ENCODE measurements around the gene FGF14. TPM values are rescaled to one million over a fixed set of nuclear protein-coding genes. Genes with fewer than 3 reads are reported as not detected.

The FGF14 gene
- total RNA-seq, 3 donors from 2014 or later: 0.43 to 2.5 (median 0.70) TPM

DNA sequence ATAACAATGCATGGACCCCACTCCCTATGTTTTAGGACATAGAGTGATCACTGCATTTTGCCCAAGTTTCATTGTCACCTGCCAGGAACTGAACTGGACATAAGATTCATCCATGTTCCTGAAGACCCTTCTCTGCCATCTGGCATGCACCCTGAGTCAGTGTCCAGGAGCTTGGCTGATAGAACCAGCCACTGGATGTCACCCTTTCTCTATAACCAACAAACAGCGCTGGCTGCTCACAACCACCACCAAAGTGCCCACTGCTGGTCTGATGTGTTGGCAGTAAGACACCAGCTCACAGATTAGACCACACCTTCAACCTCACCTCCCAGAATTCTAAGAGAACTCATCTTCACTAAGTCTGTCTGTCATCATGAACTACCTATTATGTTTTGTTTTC lies 616.0 kb downstream of the FGF14 start:
- intact Hi-C loops (cut with DNase I, micrococcal nuclease): no loop called here
- Histone ChIP-seq H3K4me3 (no peak overlapping the region), H3K4me1 (ENCODE audit: low read depth) (no peaks in the 10 kb centered on the region), H3K36me3 (ENCODE audit: low read depth) (no peaks in the 10 kb centered on the region), H3K9me3 (no peaks in the 10 kb centered on the region)
- TF ChIP-seq, protein P1, sequence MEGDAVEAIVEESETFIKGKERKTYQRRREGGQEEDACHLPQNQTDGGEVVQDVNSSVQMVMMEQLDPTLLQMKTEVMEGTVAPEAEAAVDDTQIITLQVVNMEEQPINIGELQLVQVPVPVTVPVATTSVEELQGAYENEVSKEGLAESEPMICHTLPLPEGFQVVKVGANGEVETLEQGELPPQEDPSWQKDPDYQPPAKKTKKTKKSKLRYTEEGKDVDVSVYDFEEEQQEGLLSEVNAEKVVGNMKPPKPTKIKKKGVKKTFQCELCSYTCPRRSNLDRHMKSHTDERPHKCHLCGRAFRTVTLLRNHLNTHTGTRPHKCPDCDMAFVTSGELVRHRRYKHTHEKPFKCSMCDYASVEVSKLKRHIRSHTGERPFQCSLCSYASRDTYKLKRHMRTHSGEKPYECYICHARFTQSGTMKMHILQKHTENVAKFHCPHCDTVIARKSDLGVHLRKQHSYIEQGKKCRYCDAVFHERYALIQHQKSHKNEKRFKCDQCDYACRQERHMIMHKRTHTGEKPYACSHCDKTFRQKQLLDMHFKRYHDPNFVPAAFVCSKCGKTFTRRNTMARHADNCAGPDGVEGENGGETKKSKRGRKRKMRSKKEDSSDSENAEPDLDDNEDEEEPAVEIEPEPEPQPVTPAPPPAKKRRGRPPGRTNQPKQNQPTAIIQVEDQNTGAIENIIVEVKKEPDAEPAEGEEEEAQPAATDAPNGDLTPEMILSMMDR (IDR thresholded peaks at IDR 0.05): no peak
- no peak for DNase-seq
- ATAC-seq: no peak

DNA sequence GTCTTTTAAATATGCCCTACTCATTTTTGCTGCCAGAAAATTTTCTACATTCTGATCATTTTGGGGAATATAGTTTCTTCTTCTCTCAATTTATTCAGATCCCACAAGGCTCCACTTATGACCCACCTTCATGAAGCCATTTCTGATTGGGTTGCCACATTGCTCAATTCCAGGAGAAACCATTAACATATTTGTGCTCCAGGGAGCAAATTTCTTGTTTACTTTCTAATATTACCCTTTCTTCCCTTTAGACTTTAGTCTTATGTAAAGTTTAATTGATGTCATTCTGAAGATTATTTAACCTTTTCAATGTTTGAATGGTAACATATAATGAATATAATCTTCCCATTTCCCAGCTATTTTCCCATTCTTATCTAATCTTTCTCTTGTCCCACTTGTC lies 617.5 kb downstream of the FGF14 start:
- no peaks in the 10 kb centered on the region for H3K9me3 ChIP-seq
- ATAC-seq (no peak), DNase-seq (no peak)
- no peaks in the 10 kb centered on the region for H3K4me1 ChIP-seq (ENCODE audit: low read depth)
- TF ChIP-seq, protein P1 (IDR thresholded peaks at IDR 0.05): no peak
- intact Hi-C loops (cut with DNase I, micrococcal nuclease): no loop called here
- H3K4me3 ChIP-seq: no peak overlapping the region
- no peaks in the 10 kb centered on the region for H3K36me3 ChIP-seq (ENCODE audit: low read depth)

DNA sequence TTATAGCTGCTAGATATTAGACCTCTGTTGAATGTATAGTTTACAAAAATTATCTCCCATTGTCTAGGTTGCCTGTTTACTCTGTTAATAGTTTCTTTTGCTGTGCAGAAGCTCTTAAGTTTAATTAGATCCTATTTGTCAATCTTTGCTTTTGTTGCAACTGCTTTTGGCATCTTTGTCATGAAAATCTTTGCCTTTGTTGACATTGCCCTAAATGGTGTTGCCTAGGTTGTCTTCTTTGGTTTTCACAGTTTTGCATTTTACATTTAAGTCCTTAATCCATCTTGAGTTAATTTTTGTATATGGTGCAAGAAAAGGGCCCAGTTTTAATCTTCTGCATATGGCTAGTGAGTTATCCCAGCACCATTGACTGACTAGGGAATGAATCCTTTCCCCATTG lies 618.3 kb downstream of the FGF14 start:
- DNase-seq: no peak
- no peaks in the 10 kb centered on the region for H3K36me3 ChIP-seq (ENCODE audit: low read depth)
- intact Hi-C loops (cut with DNase I, micrococcal nuclease): no loop called here
- no peak overlapping the region for H3K4me3 ChIP-seq
- TF ChIP-seq, protein P1 (IDR thresholded peaks at IDR 0.05): no peak
- ATAC-seq: no peak
- no peaks in the 10 kb centered on the region for H3K9me3 ChIP-seq
- H3K4me1 ChIP-seq (ENCODE audit: low read depth): no peaks in the 10 kb centered on the region

DNA sequence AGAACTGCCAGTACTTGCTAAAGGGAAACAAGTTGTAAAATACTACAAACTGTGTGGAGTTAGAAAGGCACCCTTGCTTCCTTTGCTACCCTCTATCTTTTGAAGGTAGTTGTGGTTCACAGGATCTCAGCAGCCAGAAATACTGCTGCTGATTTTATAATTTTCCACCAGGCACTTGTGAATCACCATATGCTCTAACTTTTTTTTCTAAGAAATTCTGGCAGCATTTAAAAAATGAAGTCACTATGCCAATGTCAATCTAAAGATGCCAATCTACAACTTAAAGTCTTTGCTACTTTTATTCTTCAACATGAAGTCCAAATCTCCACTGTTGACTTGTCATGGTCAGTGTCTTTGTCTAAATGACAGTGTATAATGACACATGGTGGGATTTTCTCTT lies 621.6 kb downstream of the FGF14 start:
- H3K4me1 ChIP-seq (ENCODE audit: low read depth): no peaks in the 10 kb centered on the region
- no peak for DNase-seq
- TF ChIP-seq, protein P1 (IDR thresholded peaks at IDR 0.05): no peak
- H3K4me3 ChIP-seq: no peak overlapping the region
- H3K36me3 ChIP-seq (ENCODE audit: low read depth): no peaks in the 10 kb centered on the region
- no peak for ATAC-seq
- no peaks in the 10 kb centered on the region for H3K9me3 ChIP-seq
- intact Hi-C loops (cut with DNase I, micrococcal nuclease): no loop called here

DNA sequence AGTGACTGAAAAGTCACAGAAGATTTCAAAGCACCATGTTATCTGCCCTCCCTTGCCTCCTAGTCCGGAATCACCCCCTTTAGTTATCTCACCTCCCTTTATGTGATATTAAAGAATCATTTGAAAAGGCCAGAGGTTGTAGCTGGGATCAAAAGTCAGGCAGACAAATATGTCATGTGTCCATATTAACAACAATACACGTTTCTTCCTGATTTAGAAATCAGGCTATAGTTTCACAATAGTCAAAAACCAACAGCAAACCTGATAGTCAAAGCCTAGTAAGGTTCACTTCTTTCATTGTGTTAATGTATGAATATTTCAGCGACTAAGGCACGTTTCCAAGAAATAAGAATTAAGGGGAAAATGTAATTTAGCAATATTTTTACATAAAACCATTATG lies 622.7 kb downstream of the FGF14 start:
- no peaks in the 10 kb centered on the region for H3K9me3 ChIP-seq
- TF ChIP-seq, protein P1 (IDR thresholded peaks at IDR 0.05): no peak
- DNase-seq: no peak
- no peak for ATAC-seq
- H3K4me3 ChIP-seq: no peak overlapping the region
- intact Hi-C loops (cut with DNase I, micrococcal nuclease): no loop called here
- no peaks in the 10 kb centered on the region for H3K4me1 ChIP-seq (ENCODE audit: low read depth)
- H3K36me3 ChIP-seq (ENCODE audit: low read depth): no peaks in the 10 kb centered on the region

DNA sequence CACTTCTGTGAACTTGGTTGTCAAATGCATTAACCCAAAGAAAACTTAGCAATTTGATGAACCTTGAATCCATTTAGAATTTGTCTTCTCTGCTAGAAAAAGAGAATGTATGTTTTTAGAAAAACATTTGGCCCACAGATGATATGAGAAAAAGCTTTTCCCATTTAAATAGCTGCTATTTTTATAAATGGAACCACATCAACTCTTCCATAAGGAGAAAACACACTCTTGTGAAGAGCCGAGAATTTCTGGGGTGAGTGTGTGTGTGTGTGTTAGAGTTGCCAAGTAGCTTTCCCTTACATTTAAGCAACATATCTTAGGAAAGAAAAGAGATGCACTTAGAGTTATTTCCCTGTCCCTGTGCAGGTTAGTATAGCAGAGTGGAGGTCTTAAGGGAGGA lies 626.6 kb downstream of the FGF14 start:
- Histone ChIP-seq H3K4me1 (ENCODE audit: low read depth) (no peaks in the 10 kb centered on the region), H3K4me3 (no peak overlapping the region), H3K9me3 (no peaks in the 10 kb centered on the region), H3K36me3 (ENCODE audit: low read depth) (no peaks in the 10 kb centered on the region)
- TF ChIP-seq, protein P1 (IDR thresholded peaks at IDR 0.05): no peak
- no peak for ATAC-seq
- intact Hi-C loops (cut with DNase I, micrococcal nuclease): no loop called here
- DNase-seq: no peak
